AG10803 (cell line): ENCODE measurements around the gene PDHX.

ENCODE experiments used
- DNase-seq: peaks from one replicate; pipeline ENCODE4 v3.0.0; 2010; ENCODE audit warnings: low read depth
- H3K4me3 ChIP-seq: 2 replicates; pipeline ENCODE4 v1.5.1; 2011; ENCODE audit warnings: mild to moderate bottlenecking, low read length, control low read depth
- TF ChIP-seq, protein P1 (sequence below): conservative IDR thresholded peaks from 2 replicates; pipeline ENCODE4 v1.5.1; 2011; ENCODE audit warnings: mild to moderate bottlenecking, low read length, control low read depth, inconsistent platforms

PDHX gene

DNA sequence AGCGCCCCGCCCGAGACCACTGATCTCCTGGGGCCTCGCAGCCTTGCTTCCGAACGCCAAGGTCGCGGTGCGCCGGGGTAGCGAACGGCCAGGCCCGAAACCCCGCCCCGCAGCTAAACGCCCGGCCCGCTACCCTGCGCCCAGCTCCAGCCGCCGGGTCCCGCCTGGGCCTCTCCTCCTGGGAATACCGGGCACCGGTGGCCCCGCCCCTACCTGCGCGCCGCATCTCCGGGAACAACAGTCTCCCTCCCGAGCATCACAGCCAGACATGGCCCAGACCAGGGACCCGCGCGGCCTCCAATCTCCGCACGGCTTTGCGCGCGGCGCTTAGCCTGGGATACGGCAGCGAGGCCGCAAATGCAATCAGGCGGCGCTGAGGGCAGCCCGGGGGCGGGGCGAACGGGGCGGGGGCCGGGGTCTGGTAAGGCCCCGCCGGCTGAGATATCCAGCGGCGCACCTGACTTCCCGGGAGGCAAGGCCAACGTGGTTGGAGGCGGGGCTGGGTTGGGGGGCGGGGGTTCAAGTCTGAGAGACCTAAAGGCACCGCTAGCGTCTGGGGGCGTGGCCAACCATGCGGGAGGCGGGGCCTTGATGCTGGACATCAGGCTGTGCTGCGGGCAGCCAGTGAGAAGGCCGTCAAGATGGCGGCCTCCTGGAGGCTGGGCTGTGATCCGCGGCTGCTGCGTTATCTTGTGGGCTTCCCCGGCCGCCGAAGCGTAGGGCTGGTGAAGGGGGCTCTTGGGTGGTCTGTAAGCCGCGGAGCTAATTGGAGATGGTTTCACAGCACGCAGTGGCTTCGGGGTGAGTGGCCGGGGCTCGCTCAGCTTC, at the start of gene PDHX, which contains the start of gene APIP:
TSS of gene PDHX (plus strand) at position 604 of the 828 bp plus-strand sequence. CDS start at position 642, 38 bp downstream.
TSS of gene APIP (minus strand) at position 365 of the 828 bp plus-strand sequence. CDS start at position 270, 95 bp downstream.
- DNase-seq, result peak; percentile 99
- TF ChIP-seq, protein P1, sequence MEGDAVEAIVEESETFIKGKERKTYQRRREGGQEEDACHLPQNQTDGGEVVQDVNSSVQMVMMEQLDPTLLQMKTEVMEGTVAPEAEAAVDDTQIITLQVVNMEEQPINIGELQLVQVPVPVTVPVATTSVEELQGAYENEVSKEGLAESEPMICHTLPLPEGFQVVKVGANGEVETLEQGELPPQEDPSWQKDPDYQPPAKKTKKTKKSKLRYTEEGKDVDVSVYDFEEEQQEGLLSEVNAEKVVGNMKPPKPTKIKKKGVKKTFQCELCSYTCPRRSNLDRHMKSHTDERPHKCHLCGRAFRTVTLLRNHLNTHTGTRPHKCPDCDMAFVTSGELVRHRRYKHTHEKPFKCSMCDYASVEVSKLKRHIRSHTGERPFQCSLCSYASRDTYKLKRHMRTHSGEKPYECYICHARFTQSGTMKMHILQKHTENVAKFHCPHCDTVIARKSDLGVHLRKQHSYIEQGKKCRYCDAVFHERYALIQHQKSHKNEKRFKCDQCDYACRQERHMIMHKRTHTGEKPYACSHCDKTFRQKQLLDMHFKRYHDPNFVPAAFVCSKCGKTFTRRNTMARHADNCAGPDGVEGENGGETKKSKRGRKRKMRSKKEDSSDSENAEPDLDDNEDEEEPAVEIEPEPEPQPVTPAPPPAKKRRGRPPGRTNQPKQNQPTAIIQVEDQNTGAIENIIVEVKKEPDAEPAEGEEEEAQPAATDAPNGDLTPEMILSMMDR, result no peak
- peak within 1 kb of the TSS; percentile 94 for H3K4me3 ChIP-seq

- TF ChIP-seq, protein P1, result no peak; the same call in 1 of the 2 replicates
- no peak for DNase-seq
- H3K4me3 ChIP-seq, result no peak overlapping the region
Measured at GRCh38 chr11:34869425-34869824, 47.0 kb upstream of the PDHX start.

DNA sequence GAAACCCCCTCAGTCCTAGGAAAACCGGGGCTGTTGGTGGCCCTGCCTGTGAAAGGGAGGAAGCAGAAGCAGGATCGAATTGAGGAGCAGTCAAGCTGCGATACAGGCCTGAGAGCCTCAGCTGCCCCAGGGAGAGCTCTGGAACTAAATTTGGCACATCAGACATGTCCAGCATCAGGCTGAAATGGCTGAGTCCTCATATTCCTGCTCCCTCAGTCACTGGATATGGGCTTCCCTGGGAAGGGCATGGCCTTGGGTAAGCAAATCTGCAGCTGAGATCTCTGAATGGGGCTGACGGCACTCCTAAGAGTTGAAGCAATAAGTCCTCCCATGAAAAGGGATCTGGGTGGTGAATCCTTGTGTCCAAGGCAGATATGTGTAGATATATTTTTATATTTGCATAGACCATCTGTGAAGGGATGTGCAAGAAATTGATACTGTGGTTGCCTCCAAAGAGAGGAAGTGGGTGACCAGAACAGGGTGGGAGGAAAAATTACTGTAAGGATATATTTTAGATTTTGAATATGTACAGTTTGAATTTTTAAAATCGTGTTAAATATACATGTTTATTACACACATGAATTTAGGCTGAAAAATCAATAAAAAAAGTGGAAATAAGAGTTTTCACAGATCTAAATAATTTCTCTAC, 45.7 kb upstream of the PDHX start:
- no peak overlapping the region for H3K4me3 ChIP-seq
- TF ChIP-seq, protein P1, result no peak
- DNase-seq, result no peak

- TF ChIP-seq, protein P1, result no peak
- DNase-seq, result no peak
Measured at GRCh38 chr11:34874202-34874601, 42.2 kb upstream of the PDHX start.

DNA sequence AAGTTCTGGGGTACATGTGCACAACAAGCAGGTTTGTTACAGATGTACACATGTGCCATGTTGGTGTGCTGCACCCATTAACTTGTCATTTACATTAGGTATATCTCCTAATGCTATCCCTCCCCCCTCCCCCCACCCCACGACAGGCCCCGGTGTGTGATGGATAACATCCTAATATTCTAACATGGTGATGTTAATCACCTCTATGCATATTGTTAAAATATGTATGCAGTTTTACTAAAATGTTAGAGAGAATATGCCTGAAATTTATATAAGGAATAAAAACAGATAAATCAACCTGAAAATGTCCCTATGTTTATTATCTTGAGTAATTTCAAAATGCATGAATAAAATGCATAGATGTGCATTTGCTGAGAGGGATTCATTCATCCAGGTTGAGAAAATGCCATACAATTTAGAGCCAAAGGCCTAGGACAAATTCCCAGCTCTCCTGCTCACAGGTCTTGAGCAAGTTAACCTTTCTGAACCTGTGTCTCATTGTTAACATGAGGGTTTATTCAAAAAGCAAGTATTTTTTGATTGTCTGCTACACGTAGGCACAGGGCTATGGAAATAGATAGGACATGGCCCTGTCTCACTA, 38.9 kb upstream of the PDHX start:
- no peak overlapping the region for H3K4me3 ChIP-seq

More at GRCh38 chr11:34874202-34874601, 42.2 kb upstream of the PDHX start:
- no peak overlapping the region for H3K4me3 ChIP-seq

GRCh38 chr11:34881900-34882299, 34.5 kb upstream of the PDHX start:
- no peak for DNase-seq
- TF ChIP-seq, protein P1, result no peak
- H3K4me3 ChIP-seq, result no peak overlapping the region

More for the DNA sequence above, 38.9 kb upstream of the PDHX start:
- TF ChIP-seq, protein P1, result no peak
- DNase-seq, result no peak
